H7 (cell line): ENCODE measurements around the gene PSTPIP2. TPM values are rescaled to one million over a fixed set of nuclear protein-coding genes. Genes with fewer than 3 reads are reported as not detected.
"Not testable (repeated sequence)": the region's sequence is repeated elsewhere in the genome, so short reads cannot be mapped to it uniquely, and the experiment has no call there.

Experiments
- DNase-seq: peaks from one replicate; pipeline ENCODE4 v3.0.0; 2012
- H3K27me3 ChIP-seq: 2 replicates; pipeline ENCODE4 v1.6.0; 2011; ENCODE audit warnings: mild to moderate bottlenecking, low read length; ENCODE audit not compliant: control insufficient read depth, insufficient read depth
- H3K36me3 ChIP-seq: replicated peaks from 2 replicates; pipeline ENCODE4 v1.5.1; 2011; ENCODE audit warnings: low read length; ENCODE audit not compliant: control insufficient read depth, insufficient read depth
- H3K4me3 ChIP-seq: 2 replicates; pipeline ENCODE4 v1.5.1; 2011; ENCODE audit warnings: low read depth, mild to moderate bottlenecking, control low read depth, low read length, moderate library complexity; ENCODE audit not compliant: insufficient read depth
- total RNA-seq: library from RNA; depleted of rRNA; stranded (reverse); fragments of >200 nt; shearing (Covaris generic); gene quantifications from 2 replicates; pipeline ENCODE4 v1.2.3, GENCODE V29; 2014; rRNA removed

The PSTPIP2 gene
- 0.42 and 0.74 TPM in 2 replicates for total RNA-seq

DNA sequence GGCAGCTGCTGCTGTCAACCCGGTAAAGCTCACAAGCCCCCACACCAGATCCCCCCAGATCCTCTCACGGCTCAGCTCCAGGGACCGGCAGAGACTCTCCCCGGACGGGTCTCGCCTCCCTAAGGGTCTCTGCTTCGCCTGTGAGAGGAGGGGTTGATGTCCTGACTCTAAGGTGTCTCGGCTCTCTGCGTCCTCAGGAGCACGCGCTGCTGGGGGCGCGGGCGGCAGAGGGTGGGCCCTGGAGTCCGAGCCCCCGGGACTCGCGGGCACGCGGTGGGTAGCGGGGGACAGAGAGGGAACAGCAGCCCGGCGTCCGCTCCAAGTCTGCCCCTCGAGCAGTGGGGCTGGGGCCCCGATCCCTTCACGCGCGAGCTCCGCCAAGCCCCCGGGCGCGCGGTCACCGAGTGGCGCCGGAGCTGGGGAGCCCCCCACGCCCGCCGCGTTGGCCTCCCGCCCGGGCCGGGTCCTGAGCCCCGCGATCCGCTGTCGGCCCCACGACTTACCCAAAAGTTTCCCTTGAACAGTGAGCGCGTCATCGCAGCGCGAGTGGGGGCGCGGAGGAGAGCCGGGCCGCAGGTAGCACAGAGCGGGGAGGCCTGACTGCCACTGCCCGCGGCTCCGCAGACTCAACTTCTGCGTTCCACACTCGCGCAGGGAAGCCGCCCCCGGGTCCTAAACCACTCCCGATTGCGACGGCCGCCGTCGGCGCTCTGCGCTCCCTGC, at the start of gene PSTPIP2:
TSS of gene PSTPIP2 (minus strand) at position 608 of the 723 bp plus-strand sequence. CDS start at position 536, 72 bp downstream.
- DNase-seq: peak; percentile 79
- peaks cover 28% of the 10 kb centered on the region for H3K27me3 ChIP-seq
- no peaks in the 10 kb centered on the region for H3K36me3 ChIP-seq
- peak within 1 kb of the TSS; percentile 65 for H3K4me3 ChIP-seq

- Histone ChIP-seq H3K36me3 (peaks cover 6% of the 10 kb centered on the region), H3K27me3 (no peaks in the 10 kb centered on the region), H3K4me3 (no peak overlapping the region)
- no peak for DNase-seq
Measured at GRCh38 chr18:46113751-46114150, 41.7 kb upstream of the PSTPIP2 start.

GRCh38 chr18:46110406-46110805, 38.3 kb upstream of the PSTPIP2 start:
- H3K36me3 ChIP-seq: peaks cover 7% of the 10 kb centered on the region
- H3K27me3 ChIP-seq: no peaks in the 10 kb centered on the region
- no peak overlapping the region for H3K4me3 ChIP-seq
- DNase-seq: no peak

DNA sequence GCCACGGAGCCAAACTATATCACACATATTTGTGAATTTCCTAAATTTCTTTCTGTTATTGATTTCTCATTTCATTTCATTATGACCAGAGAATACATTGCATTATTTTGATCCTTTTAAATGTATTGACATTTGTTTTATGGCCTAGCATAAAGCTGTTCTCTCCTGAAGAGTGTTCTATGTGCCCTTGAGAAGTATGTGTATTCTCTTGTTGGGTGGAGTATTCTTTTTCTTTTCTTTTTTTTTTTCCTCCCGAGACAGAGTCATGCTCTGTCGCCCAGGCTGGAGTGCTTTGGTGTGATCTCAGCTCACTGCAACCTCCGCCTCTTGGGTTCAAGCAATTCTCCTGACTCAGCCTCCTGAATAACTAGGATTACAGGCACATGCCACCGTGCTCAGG, 37.3 kb upstream of the PSTPIP2 start:
- DNase-seq: no peak
- Histone ChIP-seq H3K36me3 (peaks cover 5% of the 10 kb centered on the region), H3K27me3 (no peaks in the 10 kb centered on the region), H3K4me3 (no peak overlapping the region)

GRCh38 chr18:46104128-46104911, 32.3 kb upstream of the PSTPIP2 start, which contains the start of gene HAUS1:
Gene HAUS1 (plus strand): TSS chr18:46104385. CDS start chr18:46104412, 27 bp downstream.
- DNase-seq: peak; percentile 94
- Histone ChIP-seq H3K4me3 (peak within 1 kb of the TSS; percentile 98), H3K27me3 (no peaks in the 10 kb centered on the region), H3K36me3 (peaks cover 5% of the 10 kb centered on the region)

- DNase-seq: no peak
- Histone ChIP-seq H3K4me3 (no peak overlapping the region), H3K36me3 (peaks cover 2% of the 10 kb centered on the region), H3K27me3 (no peaks in the 10 kb centered on the region)
Measured at GRCh38 chr18:46099463-46099862, 27.4 kb upstream of the PSTPIP2 start.

DNA sequence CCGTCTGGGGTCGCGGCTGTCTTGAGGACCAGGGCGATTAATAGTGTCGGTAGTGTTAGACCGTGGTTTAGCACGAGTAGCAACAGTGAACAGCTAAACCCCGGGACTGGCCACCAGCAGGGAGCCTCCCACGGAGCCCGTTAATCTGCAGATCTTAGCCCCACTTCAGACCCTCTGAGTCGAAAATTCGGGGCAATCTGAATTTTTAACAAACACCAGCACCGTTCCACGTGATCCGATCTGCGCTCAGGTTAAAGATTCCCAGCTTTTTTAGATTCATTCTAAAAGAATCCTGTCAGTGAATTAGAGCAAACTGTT, 26.5 kb upstream of the PSTPIP2 start:
- Histone ChIP-seq H3K36me3 (peaks cover 4% of the 10 kb centered on the region), H3K4me3 (peak overlapping the region; percentile 74), H3K27me3 (no peaks in the 10 kb centered on the region)
- DNase-seq: no peak

DNA sequence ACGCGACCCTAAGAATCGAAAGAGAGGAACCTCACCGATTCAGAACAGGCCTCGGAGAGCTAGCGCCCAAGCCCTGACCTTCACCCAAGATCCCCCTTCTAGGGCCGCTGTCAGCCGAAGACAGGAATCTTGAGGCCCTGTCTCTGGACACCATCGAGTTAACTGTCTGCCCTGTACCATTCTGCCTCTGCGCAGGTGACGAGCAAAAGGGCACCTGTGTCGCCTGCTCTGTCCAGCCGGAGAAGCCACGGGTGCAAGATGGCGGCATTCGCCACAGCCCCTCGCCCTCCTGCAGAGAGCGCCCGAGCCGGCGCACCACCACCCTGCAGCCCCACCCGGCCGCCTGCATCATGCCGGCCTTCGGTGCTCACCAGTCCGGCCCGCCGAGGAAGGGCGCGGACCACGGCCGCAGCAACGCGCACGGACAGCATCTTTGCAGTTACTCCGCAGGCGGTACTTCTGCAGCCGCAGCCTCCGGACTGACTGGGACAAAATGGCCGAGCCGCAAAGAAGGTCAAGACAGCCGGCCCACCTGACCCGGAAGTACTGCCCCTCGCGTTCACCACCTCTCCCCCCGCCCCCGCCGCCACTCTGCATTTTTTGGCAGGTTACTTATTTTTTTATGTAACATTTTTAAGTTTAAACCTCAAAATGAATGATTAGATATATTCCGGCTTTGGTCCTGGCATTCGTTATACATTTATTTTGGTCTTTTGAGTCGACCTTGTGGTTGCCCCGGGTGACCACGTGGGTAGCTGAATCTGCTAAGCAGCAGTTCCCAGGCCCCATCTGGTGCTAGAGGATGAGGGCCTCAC, 25.9 kb upstream of the PSTPIP2 start, which contains the start of gene ATP5F1A:
TSS of gene ATP5F1A (minus strand) at position 496 of the 815 bp plus-strand sequence. CDS start at position 431, 65 bp downstream.
- no peaks in the 10 kb centered on the region for H3K27me3 ChIP-seq
- peak; percentile 88 for DNase-seq
- H3K36me3 ChIP-seq: peaks cover 7% of the 10 kb centered on the region
- peak within 1 kb of the TSS; percentile 74 for H3K4me3 ChIP-seq

GRCh38 chr18:46097431-46097800, 25.4 kb upstream of the PSTPIP2 start:
- Histone ChIP-seq H3K4me3 (peak overlapping the region; percentile 74), H3K36me3 (peaks cover 7% of the 10 kb centered on the region), H3K27me3 (no peaks in the 10 kb centered on the region)
- no peak for DNase-seq

DNA sequence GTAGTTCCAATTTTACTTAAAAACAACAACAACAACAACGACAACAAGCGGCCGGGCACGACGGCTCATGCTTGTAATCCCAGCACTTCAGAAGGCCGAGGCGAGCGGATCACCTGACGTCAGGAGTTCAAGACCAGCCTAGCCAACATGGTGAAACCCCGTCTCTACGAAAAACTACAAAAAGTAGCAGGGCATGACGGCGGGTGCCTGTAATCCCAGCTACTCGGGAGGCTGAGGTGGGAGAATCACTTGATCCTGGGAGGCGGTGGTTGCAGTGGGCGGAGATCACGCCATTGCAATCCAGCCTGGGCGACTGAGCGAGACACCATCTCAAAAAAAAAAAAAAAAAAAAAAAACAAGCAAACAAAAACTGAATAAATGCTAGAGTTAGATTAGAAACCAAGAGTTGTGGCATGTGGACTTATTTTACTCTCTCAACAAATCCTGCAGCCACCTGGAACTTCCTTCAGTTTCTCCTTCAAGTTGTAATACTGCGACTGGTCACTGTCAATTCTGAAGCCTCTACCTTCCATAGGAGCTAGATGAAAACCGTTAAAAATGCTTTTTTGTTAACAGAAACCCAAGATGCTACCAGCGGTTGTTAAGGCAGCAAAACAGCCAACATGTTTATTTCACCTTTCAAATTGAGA, 24.7 kb upstream of the PSTPIP2 start:
- DNase-seq: no peak
- Histone ChIP-seq H3K4me3 (peak overlapping the region; percentile 74), H3K27me3 (no peaks in the 10 kb centered on the region), H3K36me3 (peaks cover 10% of the 10 kb centered on the region)

GRCh38 chr18:46095532-46095931, 23.5 kb upstream of the PSTPIP2 start:
- H3K4me3 ChIP-seq: no peak overlapping the region
- peaks cover 18% of the 10 kb centered on the region for H3K36me3 ChIP-seq
- H3K27me3 ChIP-seq: no peaks in the 10 kb centered on the region
- DNase-seq: no peak

- not testable (repeated sequence) for H3K4me3 ChIP-seq, H3K27me3 ChIP-seq, DNase-seq
- H3K36me3 ChIP-seq: peaks cover 58% of the 10 kb centered on the region
Measured at GRCh38 chr18:46088501-46088900, 16.4 kb upstream of the PSTPIP2 start.

- H3K4me3 ChIP-seq: no peak overlapping the region
- no peak for DNase-seq
- H3K36me3 ChIP-seq: peaks cover 48% of the 10 kb centered on the region
- no peaks in the 10 kb centered on the region for H3K27me3 ChIP-seq
Measured at GRCh38 chr18:46084431-46084830, 12.4 kb upstream of the PSTPIP2 start.

GRCh38 chr18:46080156-46080555, 8.1 kb upstream of the PSTPIP2 start:
- H3K36me3 ChIP-seq: peaks cover 18% of the 10 kb centered on the region
- H3K4me3 ChIP-seq: no peak overlapping the region
- H3K27me3 ChIP-seq: no peaks in the 10 kb centered on the region
- DNase-seq: no peak
